Measurements from ENCODE around the gene C1orf87.

DNA sequence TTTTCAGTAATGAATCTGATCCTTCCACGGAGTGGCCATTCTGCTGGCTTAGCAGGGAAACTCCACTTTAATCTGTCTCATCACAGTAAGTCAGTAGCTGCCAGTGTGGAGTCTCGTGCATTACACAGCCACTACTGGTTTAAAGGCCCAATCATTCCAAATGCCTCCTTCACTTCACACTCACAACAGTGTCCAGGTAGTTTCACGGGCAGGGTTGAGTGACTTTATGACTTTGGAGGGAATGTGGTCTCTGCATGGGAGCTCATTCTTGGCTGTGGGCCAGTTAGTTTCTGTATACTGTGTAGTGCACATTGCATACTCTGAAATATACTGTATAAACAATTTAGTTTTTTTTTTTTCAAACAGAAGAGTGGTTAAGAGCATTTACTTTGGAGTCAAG is 34.6 kb upstream of the C1orf87 start:
- TF ChIP-seq, protein P1, sequence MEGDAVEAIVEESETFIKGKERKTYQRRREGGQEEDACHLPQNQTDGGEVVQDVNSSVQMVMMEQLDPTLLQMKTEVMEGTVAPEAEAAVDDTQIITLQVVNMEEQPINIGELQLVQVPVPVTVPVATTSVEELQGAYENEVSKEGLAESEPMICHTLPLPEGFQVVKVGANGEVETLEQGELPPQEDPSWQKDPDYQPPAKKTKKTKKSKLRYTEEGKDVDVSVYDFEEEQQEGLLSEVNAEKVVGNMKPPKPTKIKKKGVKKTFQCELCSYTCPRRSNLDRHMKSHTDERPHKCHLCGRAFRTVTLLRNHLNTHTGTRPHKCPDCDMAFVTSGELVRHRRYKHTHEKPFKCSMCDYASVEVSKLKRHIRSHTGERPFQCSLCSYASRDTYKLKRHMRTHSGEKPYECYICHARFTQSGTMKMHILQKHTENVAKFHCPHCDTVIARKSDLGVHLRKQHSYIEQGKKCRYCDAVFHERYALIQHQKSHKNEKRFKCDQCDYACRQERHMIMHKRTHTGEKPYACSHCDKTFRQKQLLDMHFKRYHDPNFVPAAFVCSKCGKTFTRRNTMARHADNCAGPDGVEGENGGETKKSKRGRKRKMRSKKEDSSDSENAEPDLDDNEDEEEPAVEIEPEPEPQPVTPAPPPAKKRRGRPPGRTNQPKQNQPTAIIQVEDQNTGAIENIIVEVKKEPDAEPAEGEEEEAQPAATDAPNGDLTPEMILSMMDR (IDR thresholded peaks at IDR 0.05; ENCODE audit: insufficient read depth, low read length): no peak
- TF ChIP-seq, protein P2, sequence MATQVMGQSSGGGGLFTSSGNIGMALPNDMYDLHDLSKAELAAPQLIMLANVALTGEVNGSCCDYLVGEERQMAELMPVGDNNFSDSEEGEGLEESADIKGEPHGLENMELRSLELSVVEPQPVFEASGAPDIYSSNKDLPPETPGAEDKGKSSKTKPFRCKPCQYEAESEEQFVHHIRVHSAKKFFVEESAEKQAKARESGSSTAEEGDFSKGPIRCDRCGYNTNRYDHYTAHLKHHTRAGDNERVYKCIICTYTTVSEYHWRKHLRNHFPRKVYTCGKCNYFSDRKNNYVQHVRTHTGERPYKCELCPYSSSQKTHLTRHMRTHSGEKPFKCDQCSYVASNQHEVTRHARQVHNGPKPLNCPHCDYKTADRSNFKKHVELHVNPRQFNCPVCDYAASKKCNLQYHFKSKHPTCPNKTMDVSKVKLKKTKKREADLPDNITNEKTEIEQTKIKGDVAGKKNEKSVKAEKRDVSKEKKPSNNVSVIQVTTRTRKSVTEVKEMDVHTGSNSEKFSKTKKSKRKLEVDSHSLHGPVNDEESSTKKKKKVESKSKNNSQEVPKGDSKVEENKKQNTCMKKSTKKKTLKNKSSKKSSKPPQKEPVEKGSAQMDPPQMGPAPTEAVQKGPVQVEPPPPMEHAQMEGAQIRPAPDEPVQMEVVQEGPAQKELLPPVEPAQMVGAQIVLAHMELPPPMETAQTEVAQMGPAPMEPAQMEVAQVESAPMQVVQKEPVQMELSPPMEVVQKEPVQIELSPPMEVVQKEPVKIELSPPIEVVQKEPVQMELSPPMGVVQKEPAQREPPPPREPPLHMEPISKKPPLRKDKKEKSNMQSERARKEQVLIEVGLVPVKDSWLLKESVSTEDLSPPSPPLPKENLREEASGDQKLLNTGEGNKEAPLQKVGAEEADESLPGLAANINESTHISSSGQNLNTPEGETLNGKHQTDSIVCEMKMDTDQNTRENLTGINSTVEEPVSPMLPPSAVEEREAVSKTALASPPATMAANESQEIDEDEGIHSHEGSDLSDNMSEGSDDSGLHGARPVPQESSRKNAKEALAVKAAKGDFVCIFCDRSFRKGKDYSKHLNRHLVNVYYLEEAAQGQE (IDR thresholded peaks at IDR 0.05; ENCODE audit: insufficient replicate concordance, low read depth): no peak
- no peak for TF ChIP-seq POLR2AphosphoS5 (IDR thresholded peaks at IDR 0.05; ENCODE audit: low read depth)
- no peak for TF ChIP-seq SPI1 (IDR thresholded peaks at IDR 0.05; ENCODE audit: borderline replicate concordance, low read depth)

All from HL-60 (cell line).